Stimulated activated CD8-positive, alpha-beta memory T cell treated with anti-CD3 and anti-CD28 coated beads, Interleukin-4, amount 100 ng/mL, for 1 hour (primary cell): ENCODE data around the gene KIF26B.

Experiments used
- DNase-seq, 2 donors: peaks; one replicate each; pipeline ENCODE4 v3.0.0-alpha.2; 2020; ENCODE audit warnings: low read depth in 2 of 2, low spot score in 1 of 2

KIF26B gene

DNA sequence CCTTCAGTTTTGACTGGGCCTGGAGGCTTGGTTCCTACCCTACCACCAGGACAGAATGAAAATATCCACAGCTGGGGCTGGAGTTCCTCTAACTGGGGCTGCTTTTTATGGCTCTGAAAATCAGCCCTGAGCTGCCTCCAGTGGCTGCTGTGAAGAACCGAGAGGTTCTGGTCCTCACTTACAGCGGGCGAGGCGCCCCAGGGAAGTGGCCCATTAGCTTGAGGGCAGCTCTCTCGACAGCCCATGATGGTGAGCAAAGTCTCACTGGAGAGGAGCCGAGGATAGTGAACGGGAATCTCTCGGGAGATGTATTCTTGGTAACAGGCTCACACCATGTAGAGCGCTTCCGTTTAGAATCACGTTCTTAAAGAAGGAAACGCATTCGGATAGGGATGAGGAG lies 459.7 kb downstream of the KIF26B start:
- DNase-seq, result no peak

DNA sequence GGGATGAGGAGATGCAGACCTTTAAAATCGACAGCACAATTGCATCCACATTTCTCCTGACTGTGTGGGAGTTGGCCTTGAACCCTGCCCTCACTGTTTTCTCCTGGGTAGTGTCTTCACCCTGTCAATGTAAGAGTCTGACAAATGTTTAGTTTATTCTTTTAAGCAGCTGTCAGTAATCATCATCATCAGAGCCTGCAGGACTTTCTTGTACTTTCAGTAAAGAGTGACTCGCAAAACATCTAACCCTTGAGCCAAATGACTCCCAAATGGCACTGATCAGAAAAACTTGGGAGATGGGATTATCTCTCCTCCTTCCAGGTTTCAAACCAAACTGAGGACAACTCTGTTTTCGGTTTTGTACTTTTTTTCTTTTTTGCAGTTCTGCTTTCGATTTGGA lies 460.2 kb downstream of the KIF26B start:
- no peak for DNase-seq

DNA sequence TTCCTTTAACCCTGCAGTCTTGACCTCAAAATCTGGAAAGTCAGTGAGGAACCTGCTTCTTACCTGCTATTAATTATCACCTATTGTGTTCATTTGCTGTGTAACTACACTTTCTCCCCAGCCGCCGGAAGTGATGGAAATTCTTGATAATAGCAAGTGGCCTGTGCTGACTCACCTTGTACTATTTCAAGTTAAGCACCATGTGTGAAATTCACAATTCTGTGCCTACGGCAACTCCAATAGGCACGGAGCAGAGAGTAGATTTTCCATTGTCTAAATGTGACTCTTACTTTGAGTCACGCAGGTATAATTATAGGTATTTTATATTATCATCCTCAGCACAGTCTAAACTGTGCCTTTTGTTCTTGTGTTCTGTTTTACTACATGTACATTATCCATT lies 466.8 kb downstream of the KIF26B start:
- DNase-seq, result no peak

DNA sequence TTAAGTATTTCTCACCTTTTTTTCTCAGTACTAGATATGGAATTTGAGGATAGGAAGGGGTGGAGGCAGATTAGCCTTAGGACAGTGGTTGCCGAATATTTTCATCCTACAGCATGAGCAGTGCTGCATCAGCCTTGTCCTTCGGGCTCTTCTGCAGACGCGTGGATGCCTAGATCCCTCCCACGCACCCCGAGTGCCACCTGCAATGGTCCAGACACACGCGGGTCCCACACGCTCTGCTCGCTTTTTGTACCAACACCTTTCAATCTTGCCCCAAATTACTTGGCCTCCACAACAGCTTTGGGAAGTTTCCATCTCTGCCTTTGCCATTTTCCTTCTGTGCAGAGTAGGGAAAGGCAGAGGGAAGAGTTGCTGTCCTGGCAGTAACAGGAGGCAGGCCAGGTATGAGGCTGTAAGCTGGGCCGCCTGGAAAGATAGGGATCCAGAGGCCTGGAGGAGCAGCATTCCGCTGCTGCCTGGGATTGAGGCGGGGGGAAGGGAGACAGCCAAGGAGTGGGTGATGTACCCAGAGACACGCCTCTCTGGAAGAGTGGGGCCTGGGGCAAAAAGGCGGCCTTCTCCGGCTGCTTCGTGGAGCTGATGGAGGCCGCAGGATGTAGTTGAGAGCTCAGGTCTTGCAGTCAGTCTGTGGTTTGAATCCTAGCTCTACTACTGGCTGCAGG lies 467.7 kb downstream of the KIF26B start:
- no peak for DNase-seq

DNA sequence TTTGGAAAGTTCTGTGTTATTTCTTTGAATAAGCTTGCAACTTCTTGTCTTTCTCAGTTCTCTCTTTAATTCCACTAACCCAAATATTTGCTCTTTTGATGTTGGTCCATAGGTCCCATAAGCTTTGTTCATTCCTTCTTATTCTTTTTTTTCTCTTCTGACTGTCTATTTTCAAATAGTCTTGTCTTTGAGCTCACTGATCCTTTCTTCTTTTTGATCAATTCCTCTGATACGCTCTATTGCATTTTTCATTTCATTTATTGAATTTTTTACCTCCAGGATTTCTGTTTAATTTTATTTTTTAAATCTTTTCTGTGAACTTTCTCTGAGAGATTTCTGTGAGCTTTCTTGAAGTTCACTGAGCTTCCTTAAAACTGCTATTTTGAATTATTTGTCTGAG lies 486.6 kb downstream of the KIF26B start:
- no peak for DNase-seq

DNA sequence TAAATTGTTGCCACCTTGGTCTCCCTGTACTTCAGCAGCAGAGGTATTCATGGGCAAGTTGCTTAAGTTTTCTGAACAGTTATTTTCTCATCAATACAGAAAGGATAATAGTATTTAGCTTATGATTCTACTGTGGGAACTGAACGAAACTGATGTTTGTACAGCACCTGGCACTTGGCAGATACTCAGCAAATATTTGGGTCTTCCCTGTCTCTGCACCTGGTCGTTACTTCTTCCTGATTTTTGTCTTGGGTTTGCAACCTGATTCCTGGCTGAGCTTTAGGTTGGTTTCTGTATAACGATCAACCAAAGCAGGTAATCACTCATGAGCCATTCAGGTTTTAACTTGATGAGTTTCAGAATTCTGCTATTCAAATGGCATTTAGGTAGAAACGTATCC lies 490.6 kb downstream of the KIF26B start:
- no peak for DNase-seq

DNA sequence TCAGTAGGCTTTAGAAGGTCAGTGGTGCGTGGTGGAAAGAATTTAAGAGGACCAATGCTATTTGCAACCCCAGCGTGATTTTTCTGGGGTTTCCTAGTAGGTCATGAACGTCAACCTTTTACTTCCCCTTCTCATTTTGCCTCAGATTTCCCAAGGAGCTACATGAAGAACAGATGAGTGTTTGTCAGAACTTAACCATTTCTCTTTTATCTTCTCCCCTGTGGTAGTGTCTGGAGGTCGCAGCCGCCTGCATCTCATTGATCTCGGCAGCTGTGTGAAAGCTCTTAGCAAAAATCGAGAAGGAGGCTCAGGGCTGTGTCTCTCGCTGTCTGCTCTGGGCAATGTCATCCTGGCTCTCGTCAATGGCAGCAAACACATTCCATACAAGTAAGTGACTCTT lies 491.1 kb downstream of the KIF26B start:
- DNase-seq, result no peak

DNA sequence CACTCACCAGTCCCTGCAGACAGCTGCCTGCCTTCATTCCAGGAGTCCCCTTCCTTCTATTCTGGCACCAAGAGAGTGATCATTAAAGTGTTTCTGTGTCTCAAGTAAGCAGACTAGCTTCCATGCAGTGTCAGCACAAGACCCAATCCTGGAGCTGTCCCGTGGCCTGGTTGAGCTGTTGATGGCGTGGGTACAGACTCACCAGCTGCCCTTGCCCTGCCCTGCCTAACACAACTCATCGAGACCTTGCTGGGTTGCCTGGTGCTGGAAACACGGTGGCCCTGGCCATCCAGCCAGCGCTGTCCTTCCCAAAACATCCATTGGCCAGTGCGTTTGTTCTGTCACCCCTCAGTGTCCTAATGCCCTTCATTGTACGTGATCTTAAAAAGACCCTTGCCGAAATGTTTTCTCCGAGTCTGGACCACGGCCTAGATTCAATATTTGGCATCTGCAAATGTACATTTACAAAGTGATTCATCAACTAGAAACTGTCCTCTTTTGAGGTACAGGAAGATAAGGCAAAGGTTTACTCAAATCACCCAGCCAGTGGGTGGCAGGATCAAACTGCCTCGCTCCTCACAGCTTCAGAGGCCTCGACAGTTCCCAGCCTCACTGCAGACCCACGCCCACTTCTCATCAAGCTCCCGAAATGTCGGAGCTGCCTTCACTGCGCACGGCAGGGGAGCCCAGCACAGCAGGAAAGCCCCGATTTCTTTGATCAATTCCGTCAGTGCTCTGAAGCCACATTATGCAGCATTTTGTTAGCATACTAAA lies 494.2 kb downstream of the KIF26B start:
- no peak for DNase-seq

DNA sequence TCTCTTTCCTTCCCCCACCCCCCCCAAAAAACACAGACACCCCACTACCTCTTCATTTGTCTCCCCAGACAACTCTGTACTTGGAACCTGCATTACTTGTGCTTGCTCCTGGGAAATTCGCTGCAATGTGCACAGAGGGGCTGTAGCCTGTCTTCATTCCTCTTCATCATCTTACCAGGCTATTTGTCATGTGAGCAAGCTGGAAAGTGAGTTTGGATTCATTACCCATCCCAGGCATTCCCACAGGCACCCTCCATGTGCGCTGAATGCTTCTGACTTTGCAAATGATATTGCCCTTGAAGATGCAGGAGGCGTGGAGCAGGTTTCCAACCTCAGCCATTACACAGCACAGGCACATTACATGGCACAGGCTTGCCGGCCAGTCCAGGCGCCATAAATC lies 494.9 kb downstream of the KIF26B start:
- DNase-seq, result no peak

DNA sequence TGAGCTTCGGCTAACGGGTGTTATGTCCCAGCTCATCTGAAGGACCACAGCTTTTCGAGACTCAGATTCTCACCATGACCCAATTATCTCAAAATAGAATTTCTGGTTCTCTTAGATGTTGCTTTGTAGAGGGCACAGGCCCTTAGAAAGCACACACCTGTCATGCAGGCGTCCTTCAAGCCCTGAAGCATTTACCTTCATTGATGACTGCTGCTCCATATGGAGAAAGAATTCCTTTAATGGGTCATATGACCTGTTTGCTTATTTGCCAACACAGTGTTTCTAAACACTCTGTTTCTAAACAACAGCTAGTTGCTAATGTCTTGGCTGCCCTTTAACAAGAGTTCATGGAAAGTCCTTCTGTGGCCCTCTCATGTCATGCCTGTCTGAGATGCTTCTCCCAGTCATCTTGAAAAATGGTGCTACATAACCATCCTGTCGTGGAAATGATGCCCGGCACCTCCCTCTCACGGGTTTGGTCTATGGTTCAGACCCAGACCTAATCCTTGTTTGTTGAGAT lies 495.7 kb downstream of the KIF26B start:
- DNase-seq, result no peak

DNA sequence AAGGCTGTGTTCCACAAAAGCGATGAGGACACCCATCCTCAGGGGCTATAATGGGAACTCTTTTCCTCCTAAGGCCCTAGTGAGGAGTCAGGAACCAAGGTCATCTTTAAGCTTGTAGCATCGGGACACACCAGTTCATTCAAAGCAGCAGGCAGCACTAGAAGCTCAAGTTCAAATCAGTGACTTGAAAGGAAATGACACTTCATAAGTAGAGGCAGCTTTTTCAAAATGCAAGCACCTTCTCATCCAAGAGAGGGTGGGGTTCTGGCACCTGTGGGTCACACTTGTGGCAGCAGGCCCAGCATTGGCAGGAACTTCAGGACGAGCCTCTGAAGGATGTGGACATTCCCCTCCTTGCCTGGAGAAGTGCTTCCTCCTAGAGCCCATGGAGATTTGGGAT lies 496.3 kb downstream of the KIF26B start:
- no peak for DNase-seq

DNA sequence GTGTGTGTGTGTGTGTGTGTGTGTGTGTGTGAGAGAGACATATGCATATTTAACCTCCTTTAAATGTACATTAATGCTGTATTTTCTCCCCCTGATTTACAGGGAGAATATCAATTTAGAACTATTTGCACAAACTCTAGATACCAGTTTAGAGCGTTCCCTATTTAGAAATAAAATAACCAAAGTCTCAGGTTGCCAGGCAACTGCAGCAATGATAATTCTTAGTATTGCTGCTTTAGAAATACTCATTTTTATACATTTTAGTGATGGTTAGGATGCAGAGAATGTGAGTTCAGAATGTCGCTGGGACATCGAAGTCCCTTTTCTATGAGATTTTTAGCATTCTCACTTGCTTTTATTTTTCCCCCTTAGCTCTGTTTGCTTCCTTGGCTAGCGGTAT lies 497.3 kb downstream of the KIF26B start:
- DNase-seq, result no peak

DNA sequence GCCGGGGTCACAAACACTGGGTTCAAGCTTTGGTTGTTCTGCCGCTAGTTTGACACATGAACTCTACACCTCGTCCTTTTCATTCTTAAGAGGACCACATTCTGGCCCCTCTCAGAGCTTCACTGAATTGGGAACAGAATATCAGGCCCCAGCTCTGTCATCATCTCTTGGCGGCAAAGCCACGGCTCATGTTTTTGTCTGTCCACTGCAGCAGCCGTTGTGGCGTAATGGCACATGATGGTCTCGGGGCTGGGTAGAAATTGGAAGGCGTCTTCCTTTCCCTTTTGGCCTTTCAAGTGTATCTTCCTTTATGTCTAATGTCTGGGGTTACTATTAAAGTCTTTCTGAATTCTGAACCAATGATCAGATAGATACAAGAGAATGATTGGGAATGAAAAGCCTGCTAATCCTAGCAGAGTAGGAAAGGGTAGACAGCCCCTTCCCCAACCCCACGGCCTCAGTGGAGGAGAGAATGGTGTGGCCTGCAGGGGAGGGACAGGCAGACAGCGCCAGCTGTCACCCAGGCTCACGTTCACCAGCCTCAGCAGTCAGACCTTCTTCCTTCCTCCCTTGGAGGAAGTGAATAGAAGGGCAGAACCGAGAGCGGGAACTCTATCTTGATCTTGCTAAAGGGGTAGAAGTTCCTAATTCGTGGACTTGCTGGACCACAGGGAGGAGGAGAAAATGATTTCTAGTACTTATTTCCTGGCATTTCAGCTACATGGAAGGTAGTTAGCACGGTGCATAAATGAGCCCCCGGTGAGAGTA lies 498.1 kb downstream of the KIF26B start:
- DNase-seq, result no peak

DNA sequence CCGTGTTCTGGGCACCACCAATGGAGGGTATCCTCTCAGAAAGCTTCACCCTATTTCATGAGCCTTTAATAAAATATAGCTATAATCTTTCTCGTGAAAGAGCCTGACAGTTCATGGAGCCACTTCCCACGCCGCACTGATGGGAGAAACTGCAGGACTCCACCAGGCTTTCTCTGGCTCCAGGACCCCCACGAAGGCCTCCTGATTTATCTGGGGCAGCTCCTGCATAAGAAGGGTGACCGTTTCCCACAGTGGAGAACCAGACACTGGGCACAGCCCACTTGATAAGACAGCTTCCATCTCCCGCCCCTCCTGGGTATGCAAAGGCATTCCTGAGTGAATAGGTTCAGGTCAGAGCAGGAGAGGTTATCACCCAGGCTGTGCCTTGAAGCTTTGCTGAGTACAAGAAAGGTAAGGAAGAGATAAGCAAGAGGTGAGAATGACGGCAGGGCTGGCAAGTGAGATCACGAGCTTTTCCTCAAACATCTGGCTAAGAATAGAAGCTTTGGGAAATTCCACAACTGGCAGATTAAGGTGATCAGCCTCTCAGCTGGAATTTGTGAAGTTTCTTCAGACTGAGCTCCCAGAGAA lies 499.8 kb downstream of the KIF26B start:
- no peak for DNase-seq

DNA sequence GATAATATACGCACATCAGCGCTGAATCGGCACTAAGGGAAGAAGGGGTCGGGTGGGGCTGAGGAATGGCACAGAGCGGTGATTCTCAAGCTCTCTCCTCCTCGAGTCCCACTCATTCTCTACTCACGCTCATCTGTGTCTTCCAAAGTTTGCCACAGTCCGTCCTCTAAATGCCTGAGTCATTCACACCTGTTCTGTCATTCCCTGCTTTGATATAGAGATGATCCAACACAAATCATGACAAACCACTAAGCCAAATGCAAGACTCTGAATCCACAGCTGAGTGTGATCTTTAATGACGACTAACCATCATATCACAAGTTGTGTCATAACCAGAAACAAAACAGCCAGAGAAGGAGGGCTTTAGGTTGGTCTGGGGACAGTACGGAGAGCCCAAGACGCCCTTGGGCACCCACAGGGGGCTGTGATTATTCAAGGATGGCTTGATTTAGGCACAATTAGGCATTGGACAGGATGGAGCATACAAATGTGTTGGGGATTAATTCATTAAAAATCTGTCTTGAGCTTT lies 501.5 kb downstream of the KIF26B start:
- no peak for DNase-seq

DNA sequence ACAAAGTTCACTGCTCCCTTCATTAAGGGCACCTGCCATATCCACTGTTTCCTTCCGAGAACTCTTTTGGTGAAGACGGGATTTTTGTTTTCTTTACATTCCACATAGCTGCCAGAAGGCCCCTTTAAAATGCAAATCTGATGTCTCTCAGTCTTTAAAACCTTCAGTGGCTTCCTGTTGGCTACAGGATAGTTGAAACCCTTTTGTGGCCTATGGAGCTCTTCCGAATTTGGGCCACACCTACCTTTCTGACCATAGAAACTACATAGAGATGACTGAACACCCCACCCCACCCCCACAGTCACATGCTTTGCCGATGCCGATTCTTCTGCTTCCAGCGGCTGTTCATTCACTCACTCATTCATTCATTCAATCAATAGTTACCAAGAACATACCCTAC lies 502.6 kb downstream of the KIF26B start:
- DNase-seq, result no peak

DNA sequence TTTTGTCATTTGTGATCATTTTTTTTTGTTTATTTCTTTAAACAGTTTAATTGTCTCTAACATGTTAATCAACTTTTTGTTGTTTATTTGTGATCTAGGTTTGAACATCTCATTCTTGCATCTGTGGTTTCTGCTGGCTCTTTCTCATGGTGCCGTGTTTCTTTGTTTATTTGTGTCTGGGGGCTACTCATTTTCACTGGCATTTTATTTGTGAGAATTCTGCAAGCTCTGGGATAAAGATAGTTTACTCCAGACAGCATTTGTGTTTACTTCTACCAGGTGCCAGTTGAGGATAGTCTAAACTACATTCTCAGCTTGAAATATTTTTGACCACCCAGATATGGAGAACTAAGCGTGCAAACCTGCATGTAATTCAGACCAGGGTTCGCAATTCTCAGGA lies 508.6 kb downstream of the KIF26B start:
- no peak for DNase-seq

DNA sequence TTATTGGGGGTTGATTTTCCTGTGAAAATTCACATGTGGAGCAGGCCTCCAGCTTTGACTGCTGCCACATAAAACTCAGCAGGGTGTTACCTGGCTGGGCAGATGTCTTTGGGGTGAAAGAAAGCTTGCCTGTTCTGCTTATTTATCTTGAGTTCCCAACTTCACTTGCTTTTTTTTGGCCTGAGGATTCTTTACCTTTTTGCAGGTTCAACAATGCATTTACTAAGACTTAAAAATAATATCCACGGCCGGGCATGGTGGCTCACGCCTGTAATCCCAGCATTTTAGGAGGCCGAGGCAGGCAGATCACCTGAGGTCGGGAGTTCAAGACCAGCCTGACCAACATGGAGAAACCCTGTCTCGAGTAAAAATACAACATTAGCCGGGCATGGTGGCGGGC lies 509.1 kb downstream of the KIF26B start:
- DNase-seq, result no peak

DNA sequence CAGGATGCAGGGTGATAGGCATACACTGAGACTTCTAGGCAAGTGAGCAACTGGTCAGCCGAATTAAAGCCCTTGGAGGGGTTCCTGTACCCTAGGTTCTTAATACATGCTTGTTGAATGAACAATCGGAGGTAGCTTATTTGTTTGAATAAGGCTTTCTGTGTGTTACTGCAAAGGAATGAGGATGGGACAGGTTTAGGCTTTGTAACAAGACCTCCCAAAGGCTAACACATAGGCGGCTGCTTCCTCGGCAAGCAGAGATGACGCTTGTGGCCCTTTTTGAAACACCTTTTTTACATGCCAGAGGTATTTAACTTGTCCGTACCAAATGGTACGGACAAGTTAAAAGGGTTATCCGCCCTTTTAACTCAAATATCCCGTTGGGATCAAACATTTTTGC lies 511.6 kb downstream of the KIF26B start:
- DNase-seq, result no peak

DNA sequence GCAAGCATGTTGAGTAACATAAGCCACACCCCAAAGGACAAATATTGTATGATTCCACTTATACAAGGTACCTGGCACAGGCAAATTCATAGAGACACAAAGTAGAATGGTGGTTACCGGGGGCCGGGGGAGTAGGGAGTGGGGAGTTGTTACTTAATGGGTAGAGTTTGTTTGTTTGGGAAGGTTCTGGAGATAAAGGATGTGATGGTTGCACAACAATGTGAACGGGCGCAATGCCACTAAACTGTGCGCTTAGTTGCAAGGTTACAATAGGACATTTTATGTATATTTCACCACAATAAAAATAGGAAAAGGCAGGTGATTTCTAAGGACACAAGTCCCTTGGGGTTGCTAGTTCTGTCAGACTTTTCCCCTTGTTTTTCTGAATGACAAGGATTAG lies 516.6 kb downstream of the KIF26B start:
- no peak for DNase-seq
